DOHH2 (cell line): ENCODE results near the gene LCAT.

Experiments
- EZH2phosphoT487 ChIP-seq: fragments of 200-600 bp; sonication (generic); IDR thresholded peaks from 2 replicates; pipeline ENCODE4 v1.6.1; 2017; ENCODE audit warnings: borderline replicate concordance, mild to moderate bottlenecking, antibody characterized with exemption, low read length, moderate library complexity, mixed read lengths
- TF ChIP-seq, protein P1 (sequence below): fragments of 200-600 bp; sonication (generic); IDR thresholded peaks from one replicate; pipeline ENCODE4 v1.5.1; 2014; ENCODE audit warnings: antibody characterized with exemption, mild to moderate bottlenecking, low read depth, low read length; ENCODE audit not compliant: poor library complexity, severe bottlenecking

GRCh38 chr16:67930678-67931211, 13.2 kb downstream of the LCAT start:
- TF ChIP-seq, protein P1, sequence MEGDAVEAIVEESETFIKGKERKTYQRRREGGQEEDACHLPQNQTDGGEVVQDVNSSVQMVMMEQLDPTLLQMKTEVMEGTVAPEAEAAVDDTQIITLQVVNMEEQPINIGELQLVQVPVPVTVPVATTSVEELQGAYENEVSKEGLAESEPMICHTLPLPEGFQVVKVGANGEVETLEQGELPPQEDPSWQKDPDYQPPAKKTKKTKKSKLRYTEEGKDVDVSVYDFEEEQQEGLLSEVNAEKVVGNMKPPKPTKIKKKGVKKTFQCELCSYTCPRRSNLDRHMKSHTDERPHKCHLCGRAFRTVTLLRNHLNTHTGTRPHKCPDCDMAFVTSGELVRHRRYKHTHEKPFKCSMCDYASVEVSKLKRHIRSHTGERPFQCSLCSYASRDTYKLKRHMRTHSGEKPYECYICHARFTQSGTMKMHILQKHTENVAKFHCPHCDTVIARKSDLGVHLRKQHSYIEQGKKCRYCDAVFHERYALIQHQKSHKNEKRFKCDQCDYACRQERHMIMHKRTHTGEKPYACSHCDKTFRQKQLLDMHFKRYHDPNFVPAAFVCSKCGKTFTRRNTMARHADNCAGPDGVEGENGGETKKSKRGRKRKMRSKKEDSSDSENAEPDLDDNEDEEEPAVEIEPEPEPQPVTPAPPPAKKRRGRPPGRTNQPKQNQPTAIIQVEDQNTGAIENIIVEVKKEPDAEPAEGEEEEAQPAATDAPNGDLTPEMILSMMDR, result no peak
- TF ChIP-seq EZH2phosphoT487, result no peak
